ENCODE measurements around the gene ZBTB21.
"Not testable (repeated sequence)": the region's sequence is repeated elsewhere in the genome, so short reads cannot be mapped to it uniquely, and the experiment has no call there.

ZBTB21 gene

DNA sequence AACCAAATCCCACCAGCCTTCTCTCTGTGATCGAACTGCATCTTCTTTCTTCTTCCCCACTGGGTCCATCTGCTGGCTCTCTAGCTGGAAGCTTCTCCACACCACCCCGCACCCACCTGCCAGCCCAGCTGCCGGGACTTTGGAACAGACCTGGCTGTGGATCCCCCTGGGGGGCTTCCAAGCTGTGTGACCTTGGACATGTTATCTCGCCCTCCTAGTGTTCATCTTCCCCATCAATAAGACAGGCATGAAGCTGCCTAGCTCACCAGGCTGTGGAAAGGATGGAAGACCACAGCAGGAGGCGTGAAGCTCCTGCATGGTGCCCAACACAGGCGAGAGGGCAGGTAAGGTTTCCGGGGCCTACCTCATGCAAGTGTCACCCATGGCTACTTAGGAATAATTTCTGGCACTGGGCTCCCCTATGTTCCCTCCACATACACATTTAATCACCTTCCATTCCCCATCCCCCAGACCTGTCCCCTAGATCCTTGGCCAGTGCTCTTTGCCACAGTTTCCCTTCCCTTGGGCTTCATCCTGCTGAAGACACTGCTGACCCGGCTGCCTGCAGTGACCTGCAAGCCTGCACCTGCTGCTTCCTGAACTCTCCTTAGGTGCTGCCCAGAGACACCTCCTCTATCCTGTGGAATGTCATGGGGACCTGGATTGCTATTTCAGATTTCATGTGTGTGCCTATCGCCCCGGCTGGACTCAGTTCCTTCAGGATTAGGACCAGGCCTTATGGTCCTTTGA is 43.1 kb downstream of the ZBTB21 start:
- no peak for DNase-seq (ENCODE audit: low spot score)

DNA sequence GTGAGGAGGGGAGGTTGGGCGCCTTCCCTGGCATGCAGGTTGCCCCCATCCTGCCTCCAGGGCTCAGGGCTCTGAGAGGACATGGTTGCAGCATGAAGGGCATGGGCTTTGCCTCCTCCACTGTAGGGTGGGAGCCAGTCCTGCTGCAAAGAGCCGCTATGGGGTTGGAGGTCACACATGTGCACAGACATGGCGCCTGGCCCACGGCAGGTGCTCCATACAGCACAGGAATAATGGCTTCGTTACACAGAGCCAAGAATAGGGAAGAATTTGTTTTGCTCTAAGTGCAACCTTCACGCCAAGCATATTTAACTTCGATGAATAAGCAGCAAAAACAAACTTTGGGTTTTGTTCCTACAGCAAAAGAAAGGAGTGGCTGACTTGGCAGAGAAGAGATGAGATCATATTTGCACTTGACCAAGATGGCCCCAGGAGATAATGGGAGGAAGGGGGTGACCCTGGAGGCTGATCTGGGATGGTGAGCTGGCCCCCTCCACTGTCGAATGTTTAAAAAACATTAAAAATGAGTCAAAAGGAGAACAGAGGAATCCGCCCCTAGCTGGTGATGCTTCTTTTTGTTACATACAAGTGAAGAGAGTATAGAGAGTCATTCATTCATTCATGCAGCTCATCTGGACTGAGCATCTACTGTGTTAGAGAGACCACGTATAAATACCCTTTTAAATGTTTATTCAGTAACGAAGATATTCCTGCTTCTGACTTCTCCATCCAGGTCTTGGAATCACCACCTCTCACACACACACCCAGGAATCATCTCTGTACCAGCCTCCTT is 43.9 kb downstream of the ZBTB21 start:
- DNase-seq (ENCODE audit: low spot score): no peak

DNA sequence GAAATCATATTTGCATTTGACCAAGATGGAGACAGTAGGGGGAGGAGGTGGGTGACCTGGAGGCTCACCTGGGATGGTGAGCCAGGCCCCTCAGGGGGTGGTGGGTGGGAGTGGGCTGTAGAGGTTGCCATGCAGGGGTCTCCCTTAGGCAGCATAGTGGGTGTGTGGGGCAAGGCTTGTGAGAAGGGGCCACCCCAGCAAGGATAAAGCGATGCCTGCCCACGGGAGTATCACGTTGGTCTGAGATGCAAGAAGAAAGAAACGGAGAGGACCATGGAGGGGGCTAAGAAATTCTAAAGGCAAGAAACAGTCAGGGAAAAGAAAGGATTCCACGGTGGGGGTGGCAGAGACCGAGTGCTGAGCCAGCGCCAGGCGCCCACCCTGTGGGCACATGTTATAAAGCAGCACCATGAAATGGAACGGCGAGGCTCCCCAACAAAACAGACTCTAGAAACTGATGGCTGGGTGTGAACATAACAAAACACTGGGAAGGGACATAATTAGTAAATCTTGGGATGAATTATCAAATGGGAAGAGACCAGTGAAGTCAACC is 44.6 kb downstream of the ZBTB21 start:
- no peak for DNase-seq (ENCODE audit: low spot score)

DNA sequence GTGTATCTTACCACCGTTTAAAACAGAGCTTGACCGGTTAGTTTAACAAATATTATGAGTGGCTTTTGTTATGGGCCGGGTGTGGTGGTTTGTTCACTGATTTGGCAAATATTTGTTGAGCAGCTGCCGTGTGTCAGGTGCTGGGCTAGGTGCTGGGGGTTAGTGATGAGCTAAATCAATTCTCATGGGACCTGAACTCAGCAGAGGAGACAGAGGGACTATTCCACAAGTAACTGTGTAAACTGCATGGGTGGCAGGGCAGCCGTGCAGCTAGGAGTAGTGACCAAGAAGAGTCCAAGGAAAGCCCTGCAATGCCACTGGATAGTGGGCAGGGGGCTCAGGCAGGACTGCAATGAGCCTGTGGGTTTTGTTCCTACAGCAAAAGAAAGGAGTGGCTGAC is 45.1 kb downstream of the ZBTB21 start:
- DNase-seq (ENCODE audit: low spot score): no peak

DNA sequence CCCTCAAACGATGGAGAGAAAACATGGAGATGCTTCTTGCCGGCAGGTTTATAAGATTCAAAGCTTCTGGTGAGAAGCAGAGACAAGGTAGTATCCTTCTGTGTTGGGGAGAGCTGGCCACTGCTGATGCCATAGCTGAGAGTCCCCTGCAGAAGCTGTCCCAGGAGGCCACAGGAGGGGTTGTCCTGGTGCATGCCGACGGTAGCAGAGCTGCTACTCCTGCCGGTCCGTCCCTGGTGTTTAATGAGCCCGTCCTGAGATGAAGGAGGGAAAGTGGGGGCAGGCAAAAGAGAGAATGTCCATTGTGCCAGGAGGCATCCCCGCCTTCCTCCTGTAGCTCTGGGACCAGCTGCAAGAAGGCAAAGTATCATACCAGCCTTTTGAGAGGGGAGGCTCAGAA is 46.0 kb downstream of the ZBTB21 start:
- DNase-seq (ENCODE audit: low spot score): no peak

DNA sequence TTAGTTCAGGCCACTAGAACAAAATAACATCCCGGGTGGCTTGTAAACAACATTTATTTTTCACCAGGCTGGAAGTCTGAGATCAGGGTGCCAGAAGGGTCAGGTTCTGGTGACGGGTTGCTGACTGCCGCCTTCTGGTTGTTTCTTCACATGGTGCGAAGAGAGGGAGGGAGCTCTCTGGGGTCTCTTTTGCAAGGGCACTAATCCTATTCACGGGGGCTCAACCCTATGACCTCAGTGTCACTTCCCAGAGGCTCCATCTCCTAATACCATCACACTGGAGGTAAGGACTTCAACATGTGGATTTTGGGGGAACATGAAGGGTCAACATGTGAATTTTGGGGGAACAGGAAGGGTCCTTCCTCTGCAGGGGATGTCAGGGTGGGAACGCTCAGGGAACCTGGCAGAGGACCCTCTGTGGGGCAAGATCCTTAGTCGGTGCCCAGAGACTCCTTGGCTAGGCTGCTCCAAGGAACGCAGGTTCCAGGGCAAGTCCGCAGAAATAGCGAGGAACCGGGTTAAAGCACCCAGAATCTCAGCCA is 47.7 kb downstream of the ZBTB21 start:
- DNase-seq (ENCODE audit: low spot score): no peak

DNA sequence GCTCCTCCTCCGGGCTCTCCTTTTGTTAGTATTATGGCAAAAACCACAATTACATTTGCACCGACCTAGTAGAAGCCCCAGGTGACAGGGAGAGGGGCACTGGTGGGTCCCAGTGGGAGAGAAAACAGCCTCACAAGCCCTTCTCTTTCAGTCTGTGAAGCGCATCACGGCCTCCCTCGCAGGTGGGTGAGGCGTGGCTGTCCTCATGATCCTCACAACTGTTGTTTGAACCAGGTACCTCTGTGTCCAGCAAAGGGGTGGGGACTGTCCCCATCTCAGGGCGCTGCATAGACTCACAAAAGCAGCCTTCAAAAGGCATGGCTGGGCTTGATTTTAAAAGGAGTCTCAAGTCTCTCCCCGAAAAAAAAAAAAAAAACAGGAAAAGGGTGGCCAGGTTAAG is 48.4 kb downstream of the ZBTB21 start:
- DNase-seq (ENCODE audit: low spot score): no peak

DNA sequence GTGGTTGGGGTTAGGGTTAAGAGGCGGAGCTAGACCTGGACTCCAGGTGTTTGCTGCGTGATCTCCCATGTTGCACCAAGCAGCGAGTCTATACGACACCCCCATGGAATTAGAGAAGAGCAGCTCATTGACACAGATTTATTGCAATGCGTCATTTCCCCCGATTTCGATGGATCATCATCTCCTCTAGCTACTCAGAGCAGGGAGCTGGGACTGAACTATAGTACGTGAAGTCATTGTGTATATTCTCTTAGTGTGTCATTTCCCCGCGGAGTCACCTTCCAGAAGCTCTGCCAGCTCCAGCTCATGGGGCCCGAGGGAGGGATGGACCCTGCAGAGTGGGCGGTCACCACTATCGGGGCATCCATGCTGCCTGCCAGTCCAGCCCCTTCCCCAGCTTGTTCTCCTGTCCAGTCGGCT is 48.9 kb downstream of the ZBTB21 start:
- no peak for DNase-seq (ENCODE audit: low spot score)

DNA sequence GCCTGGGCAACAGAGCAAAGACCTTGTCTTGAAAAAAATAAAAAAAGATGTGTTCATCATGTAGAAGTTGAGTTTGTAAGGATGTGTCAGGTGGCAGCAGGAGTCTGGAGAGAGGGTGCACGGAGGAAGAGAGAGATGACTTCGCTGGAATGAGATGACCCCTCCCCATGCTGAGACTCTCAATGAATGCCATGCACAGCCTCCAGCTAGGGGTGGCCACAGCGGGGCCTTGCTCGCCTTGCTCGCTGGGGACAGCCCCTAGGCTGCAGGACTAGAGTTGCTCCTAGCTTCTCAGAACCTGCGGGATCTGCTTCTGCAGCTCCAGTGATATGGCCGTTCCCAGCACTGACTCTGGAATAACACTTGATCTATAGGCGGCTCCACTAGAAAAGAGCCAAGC is 49.8 kb downstream of the ZBTB21 start:
- no peak for DNase-seq (ENCODE audit: low spot score)

DNA sequence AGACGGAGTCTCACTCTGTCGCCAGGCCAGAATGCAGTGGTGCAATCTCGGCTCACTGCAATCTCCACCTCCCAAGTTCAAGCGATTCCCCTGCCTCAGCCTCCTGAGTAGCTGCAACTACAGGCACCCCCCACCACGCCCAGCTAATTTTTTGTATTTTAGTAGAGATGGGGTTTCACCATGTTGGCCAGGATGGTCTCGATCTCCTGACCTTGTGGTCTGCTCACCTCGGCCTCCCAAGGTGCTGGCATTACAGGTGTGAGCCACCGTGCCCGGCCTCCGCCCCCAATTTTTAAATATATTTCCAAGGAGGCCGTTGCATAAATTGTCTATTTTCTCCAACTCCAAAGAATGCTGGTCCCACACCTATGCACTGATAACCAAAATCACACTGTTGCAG is 50.5 kb downstream of the ZBTB21 start:
- not testable (repeated sequence) for DNase-seq (ENCODE audit: low spot score)

DNA sequence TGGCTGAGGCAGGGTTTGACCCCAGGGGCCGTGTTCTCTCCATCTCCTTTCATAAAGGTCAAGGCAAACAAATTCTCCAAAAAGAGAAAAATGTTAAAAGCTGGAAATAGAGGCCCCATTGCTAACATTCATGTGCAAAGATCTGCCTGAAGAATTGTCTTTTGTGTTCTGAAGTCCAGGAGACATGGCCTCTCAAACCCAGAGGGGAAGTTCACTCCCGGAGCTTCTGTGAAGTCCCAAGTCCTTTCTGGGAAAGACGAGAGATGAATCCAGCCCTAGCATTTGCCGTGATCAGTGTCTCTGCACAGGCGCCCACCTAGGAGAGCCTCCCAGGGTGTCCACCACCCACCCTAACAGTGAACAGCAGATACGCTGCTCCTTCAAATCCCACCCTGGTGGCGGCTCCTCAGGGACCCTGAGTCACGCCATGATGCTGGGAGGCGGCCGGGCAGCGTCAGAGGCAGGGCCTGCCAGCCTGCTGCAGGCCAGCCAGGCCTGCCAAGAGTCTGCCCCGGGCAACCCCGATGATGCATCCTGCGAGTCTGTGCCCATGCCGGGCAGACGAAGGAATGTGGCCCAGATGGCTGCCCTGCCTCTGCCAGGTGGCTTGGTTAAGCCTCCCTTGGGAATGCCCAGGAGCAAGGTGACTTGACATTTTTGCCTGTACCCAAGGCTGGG is 51.1 kb downstream of the ZBTB21 start:
- no peak for DNase-seq (ENCODE audit: low spot score)

DNA sequence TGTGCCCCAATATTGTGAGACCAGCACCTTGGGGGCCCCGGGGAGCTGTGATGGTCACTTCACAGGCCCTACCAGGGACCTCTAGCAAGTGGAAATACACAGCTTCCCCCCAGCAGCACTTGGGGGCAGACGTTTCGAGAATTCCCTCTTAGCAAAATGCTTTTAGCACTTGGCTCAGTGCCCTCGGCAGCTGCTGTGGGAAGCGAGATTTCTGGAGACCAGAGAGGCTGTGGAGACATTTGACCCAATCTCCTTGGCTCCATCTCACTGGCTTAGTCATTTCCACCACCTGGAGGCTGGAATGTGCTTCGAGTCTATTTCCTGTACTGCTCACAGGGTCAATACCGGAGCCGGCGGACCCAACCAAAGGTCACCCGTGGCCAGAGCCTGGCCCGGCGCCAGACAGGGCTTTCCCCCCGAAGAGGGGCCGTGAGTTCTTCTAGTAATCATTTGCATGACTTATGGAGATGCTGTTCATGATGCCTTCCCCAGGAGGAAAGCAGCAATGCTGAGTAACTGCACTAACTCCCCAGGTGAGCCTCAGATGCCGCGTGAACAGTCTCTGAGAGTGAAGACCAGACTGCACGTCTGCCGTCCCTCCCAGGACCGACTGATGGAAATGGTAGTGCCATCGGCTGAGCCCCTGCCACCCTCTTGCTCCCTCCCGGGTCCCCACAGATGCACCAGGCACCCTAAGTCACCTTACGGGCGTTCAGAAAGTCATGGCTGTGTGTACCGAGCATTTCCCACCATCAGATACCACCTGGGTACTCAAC is 52.0 kb downstream of the ZBTB21 start:
- peak; percentile 46 for DNase-seq (ENCODE audit: low spot score)

DNA sequence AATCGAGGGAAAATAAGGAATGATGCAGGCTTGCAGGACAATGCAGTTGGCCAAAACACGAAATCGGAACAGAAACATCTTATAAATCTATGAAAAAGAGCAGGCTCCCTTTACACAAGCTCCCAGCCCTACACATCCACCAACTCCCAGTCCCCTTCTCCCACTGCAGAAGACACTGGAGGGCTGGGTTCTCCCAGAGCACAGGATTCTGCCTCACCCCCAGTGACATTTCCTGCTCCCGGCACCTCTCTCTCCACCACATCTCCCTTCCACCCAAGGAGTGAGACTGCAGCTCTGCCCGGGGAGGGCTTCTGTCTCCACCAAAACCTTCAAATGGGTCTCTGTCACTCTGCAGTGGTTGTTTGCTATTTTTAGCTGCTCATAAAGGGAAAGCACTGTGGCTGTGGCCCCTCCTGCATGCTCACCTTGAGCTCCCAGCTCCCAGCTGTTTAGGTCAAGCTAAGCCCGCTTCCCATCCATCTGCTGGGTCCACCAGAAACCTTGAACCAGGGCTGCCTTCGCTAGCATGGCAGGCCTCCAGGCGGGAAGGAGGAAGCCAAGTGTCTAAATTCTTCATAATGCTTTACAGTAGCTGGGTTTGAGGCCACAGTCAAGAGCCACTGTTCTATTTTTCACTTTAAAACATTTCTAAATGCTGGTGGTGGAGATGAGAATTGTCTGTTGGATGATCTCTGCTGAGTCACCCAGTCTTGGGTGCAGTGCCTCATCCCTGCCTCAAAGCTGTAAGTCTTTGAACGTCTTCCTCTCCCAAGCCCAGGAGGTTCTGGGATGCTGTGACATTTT is 53.0 kb downstream of the ZBTB21 start:
- DNase-seq (ENCODE audit: low spot score): no peak

DNA sequence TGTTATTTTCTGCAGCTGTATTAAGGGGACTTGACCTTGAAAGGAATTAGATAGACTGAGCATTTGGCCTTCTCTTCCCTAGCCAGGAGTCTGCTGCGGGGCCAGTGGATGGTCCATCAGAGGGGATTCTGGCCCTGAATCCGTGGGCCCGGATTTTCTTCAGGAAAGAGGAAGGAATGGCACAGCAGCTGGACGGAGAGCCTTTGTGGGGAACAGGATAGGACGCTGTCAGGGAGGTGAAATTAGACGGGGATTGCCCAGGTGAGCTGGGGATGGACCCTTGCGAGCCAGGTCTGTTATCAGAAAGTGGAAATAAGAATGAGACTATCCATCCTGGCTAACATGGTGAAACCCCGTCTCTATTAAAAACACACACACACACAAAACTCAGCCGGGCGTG is 54.6 kb downstream of the ZBTB21 start:
- no peak for DNase-seq (ENCODE audit: low spot score)

DNA sequence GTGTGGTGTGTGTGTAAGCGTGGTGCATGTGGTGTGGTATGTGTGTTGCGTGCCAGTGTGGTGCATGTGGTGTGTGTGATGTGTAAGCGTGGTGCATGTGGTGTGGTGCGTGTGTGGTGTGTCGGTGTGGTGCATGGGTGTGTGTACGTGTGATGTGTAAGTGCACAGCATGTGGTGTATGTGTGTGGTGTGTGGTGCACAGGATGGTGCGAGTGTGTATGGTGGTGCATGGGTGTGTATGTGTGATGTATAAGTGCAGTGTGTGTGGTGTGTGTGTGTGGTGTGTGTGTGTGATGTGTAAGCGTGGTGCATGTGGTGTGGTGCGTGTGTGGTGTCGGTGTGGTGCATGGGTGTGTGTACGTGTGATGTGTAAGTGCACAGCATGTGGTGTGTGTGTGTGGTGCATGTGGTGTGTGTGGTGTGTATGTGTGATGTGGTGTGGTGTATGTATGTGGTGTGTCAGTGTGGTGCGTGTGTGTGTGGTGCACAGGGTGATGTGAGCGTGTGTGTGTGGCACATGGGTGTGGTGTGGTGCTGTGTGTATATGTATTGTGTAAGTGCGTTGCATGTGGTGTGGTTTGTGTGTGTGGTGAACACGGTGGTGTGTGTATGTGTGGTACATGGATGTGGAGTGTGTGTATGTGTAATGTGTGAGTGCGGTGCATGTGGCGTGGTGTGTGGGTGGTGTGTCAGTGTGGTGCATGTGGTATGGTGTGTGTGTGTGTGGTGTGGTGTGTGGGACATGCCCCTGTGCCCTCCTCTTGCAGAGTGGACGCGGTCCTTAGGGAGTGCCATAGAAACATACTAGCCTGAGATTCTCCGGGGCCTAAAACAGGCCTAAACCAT is 55.3 kb downstream of the ZBTB21 start:
- DNase-seq (ENCODE audit: low spot score): no peak

DNA sequence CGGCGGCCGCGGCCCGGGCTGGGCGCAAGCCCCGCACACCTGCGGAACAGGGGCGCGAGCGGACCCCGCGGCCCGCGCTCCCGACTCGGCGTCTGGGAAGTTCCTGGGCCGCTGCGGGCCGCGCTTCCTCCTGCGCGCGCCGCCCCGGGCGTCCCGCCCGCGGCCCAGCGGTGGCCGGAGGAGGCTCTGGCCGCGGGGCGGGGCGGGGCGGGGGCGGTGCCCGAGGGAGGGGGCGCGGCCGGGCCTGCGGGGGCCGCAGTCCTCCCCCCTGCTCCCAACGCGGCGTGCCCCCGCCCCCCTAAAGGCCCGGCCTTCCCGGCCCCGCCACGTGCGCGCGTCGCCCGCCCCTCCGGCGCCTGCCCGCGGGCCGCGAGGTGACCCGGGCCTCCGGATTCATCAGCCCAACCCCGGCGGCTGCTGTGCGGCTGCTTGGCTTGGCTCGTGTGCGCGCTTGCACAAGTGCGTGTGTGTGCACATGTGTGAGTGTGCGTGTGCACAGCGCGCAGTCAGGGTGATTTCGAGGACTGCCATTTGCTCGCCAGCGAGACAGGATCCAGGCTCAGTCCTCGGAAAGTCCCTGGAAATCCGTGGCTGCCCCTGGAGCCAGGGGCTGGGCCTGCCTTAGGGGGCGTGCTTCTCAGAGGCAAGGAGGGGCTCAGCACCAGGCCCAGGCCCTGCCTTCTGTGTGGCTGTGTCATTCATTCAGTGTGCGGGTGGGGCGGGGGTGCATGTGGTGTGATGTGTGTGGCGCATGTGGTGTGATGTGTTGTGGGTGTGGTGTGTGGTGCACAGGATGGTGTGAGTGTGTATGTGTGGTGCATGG is 56.1 kb downstream of the ZBTB21 start, which contains the start of gene C2CD2:
TSS of gene C2CD2 (minus strand) at position 188 of the 823 bp plus-strand sequence. CDS start 370 bp downstream, outside the sequence.
- peak; percentile 57 for DNase-seq (ENCODE audit: low spot score)

DNA sequence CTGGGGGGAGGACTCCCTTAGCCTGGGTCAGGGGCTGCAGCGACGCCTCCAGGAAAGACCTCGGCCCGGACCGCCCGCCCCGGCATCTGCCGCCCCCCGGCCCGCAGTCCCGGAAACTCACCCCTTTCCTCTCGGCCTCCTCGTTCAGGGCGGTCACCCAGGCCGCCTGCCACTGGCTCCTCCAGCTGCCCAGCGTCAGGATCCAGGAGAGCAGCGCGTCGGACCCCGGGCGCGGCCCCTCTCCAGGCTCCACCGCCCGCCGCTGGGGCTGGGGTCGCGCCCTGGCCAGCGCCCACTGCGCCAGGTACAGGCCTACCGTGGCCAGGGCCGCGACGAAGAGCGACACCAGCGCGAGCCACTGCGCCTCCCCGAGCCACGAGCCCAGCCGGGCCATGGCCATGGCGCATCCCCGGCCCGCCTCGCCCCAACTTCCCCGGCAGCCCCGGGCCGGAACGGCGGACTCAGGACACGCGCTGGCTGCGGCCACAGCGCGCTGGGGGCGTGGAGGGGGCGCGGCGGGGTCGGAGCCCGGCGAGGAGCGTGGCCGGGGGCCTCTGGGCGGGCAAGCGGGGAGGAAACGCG is 56.8 kb downstream of the ZBTB21 start:
- DNase-seq (ENCODE audit: low spot score): no peak

DNA sequence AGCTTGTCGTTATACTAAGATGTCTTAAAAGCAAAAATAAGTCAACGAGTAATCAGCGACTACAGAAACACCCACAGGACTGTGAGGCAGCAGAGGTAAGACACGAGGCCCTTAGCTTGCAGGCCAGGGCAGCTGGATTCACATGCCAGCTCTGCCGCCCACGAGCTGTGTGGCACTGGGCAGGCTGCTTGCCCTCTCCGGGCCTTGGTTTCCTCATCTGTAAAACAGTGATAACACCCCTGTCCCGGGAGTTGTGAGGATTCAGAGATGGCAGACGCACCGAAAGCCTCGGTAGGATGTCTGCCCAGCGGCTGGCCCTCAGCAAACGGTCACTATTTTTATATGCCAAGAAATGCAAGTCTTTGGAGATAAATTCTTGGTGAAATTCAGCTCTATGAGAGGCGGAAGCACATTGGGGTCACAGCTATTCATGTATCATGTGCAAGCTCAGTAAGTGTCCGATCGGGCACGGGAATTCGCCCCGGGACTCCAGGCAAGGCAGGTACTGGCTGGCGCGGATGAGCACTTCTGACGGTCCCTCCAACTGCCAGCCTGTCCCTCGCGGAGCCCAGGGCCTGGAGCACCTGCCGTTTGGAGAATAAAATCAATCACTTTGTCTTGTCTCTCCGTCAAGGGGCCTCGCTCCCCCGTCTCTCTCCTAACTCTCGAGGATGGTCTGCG is 57.5 kb downstream of the ZBTB21 start:
- no peak for DNase-seq (ENCODE audit: low spot score)

All from cerebellar cortex (tissue), 1 donor.